HG03060 (cell line): ENCODE results near the gene ARID1B.
"Not testable (repeated sequence)": the region's sequence is repeated elsewhere in the genome, so short reads cannot be mapped to it uniquely, and the experiment has no call there.

Experiments used
- ATAC-seq: cut with Tn5 transposase; IDR thresholded peaks from one replicate; pipeline ENCODE4 v1.9.1; 2021; ENCODE audit warnings: low read depth, moderate number of reproducible peaks; ENCODE audit not compliant: unreplicated experiment

The ARID1B gene

GRCh38 chr6:156928126-156928525, 150.9 kb downstream of the ARID1B start:
- ATAC-seq, result no peak

GRCh38 chr6:156928972-156929371, 151.8 kb downstream of the ARID1B start:
- no peak for ATAC-seq

- ATAC-seq, result no peak
Observed at GRCh38 chr6:156931283-156931682, 154.1 kb downstream of the ARID1B start.

- ATAC-seq, result no peak
Observed at GRCh38 chr6:156933201-156934068, 156.3 kb downstream of the ARID1B start.

GRCh38 chr6:156934069-156934460, 156.9 kb downstream of the ARID1B start:
- no peak for ATAC-seq

- no peak for ATAC-seq
Observed at GRCh38 chr6:156935000-156935399, 157.8 kb downstream of the ARID1B start.

- no peak for ATAC-seq
Observed at GRCh38 chr6:156938143-156938542, 161.0 kb downstream of the ARID1B start.

- ATAC-seq, result no peak
Observed at GRCh38 chr6:156940221-156940620, 163.0 kb downstream of the ARID1B start.

GRCh38 chr6:156942266-156942665, 165.1 kb downstream of the ARID1B start:
- ATAC-seq, result no peak

- ATAC-seq, result no peak
Observed at GRCh38 chr6:156943166-156943565, 166.0 kb downstream of the ARID1B start.

- ATAC-seq, result no peak
Observed at GRCh38 chr6:156943816-156944215, 166.6 kb downstream of the ARID1B start.

- no peak for ATAC-seq
Observed at GRCh38 chr6:156944412-156944811, 167.2 kb downstream of the ARID1B start.

- not testable (repeated sequence) for ATAC-seq
Observed at GRCh38 chr6:156945789-156946172, 168.6 kb downstream of the ARID1B start.

- no peak for ATAC-seq
Observed at GRCh38 chr6:156946370-156946936, 169.3 kb downstream of the ARID1B start.

- ATAC-seq, result no peak
Observed at GRCh38 chr6:156948277-156948676, 171.1 kb downstream of the ARID1B start.

- ATAC-seq, result no peak
Observed at GRCh38 chr6:156948807-156949206, 171.6 kb downstream of the ARID1B start.

- no peak for ATAC-seq
Observed at GRCh38 chr6:156949376-156949775, 172.2 kb downstream of the ARID1B start.

- no peak for ATAC-seq
Observed at GRCh38 chr6:156950084-156950483, 172.9 kb downstream of the ARID1B start.

- ATAC-seq, result no peak
Observed at GRCh38 chr6:156950531-156950930, 173.4 kb downstream of the ARID1B start.

GRCh38 chr6:156952401-156952800, 175.2 kb downstream of the ARID1B start:
- ATAC-seq, result no peak

- no peak for ATAC-seq
Observed at GRCh38 chr6:156953127-156953478, 175.9 kb downstream of the ARID1B start.

GRCh38 chr6:156953479-156954146, 176.4 kb downstream of the ARID1B start:
- no peak for ATAC-seq
